Sigmoid colon (tissue), 4 donors: ENCODE results near the gene MEGF8.

Source experiments
- CTCF ChIP-seq, 4 experiments: fragments of 450-650 bp in 3 of 4; fragments of 200-600 bp in 1 of 4; IDR thresholded peaks; one replicate each; pipeline ENCODE4 v1.5.1; 2016 to 2019; ENCODE audit warnings: antibody characterized with exemption in 4 of 4, mild to moderate bottlenecking in 3 of 4, moderate library complexity in 2 of 4
- POLR2A ChIP-seq, 2 donors: fragments of 450-650 bp; IDR thresholded peaks; one replicate each; pipeline ENCODE4 v1.6.1; 2016; ENCODE audit warnings: antibody characterized with exemption in 2 of 2, mild to moderate bottlenecking in 2 of 2, moderate library complexity in 2 of 2
- POLR2AphosphoS5 ChIP-seq, 4 donors: sonication (generic); formaldehyde crosslinking; IDR thresholded peaks; one replicate each; pipeline ENCODE4 v1.6.1; 2017; ENCODE audit warnings: antibody characterized with exemption in 4 of 4

GRCh38 chr19:42370626-42371175, 45.3 kb downstream of the MEGF8 start:
- no peak for TF ChIP-seq CTCF (IDR thresholded peaks at IDR 0.05)
- no peak for TF ChIP-seq POLR2A (IDR thresholded peaks at IDR 0.05)
- TF ChIP-seq POLR2AphosphoS5 (IDR thresholded peaks at IDR 0.05) = no peak
